ENCODE results near the gene FLNB.

The FLNB gene

DNA sequence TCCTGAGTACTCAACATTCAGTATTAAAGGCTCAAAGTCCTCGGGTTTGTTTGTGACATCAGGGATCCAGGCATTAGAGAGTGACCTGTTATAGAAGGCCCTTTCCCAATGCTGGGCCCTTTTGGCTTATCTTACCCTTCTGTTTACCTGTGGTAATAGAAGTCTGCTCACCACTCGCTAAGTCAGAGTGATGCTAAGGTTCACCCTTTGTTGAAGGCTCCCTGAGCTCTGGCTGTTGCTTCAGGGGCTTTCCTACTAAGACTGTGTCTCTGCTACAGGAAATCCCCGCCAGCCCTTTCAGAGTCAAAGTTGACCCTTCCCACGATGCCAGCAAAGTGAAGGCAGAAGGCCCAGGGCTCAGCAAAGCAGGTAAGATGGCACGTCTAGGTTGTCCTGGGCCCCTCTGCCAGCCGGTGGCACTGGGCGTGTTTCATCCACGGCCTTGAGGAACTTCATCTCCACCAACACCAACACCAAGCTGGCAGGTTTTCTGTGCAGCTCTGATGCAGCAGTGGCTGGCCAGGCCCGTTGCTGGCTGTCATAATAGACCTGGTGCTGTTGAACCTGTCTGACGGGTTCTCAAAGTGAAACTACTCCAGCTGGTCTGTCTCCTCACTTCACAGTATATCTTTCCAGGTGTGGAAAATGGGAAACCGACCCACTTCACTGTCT is 103.4 kb downstream of the FLNB start:
- DNase-seq = no peak

DNA sequence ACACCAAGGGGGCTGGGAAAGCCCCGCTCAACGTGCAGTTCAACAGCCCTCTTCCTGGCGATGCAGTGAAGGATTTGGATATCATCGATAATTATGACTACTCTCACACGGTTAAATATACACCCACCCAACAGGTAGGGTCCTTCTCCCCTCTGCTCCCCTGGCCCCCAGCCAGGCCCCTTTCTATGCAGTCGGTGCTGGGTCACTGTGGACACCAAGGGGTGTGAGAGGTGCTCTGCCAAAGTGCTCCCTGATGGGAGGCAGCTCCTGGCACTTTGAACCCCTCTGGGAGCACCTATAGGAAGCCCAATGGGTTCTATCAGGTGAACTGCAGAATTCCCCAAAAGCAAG is 103.9 kb downstream of the FLNB start:
- DNase-seq = no peak

GRCh38 chr3:58115175-58115574 is 107.0 kb downstream of the FLNB start:
- no peak for DNase-seq

- no peak for DNase-seq
These were observed 108.1 kb downstream of the FLNB start for GRCh38 chr3:58116161-58116955.

GRCh38 chr3:58116985-58117384 is 108.8 kb downstream of the FLNB start:
- DNase-seq = no peak

DNA sequence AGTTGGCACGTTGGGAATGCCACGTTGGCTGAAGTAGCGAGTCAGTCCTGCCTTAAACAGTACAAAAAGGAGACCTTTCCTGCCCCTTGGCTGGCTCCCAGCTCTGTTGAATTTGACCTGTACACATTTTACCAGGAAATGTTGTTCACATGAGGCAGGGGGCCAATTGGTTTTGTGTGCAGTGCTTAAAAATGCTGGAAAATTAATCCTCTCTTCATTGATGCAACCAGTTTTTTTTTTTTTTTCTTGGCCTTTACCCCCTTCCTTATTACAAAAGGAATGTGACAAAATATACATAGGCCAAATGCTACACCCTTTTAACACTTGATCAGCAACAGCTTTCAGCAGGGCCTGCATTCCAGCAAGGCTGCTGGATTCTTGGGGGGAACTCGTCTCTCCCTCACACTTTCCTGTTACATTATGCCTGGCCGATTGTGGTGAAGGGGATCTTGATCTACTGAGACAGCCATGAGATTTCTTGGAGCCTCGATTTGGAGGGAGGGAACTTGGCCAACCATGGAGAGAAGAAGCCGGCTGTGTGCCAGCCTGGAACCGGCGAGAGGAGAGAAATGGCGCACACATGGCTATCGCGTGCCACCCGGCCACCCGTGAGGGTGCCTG is 109.4 kb downstream of the FLNB start:
- DNase-seq = no peak

- no peak for DNase-seq
These were observed 111.0 kb downstream of the FLNB start for GRCh38 chr3:58119186-58119585.

DNA sequence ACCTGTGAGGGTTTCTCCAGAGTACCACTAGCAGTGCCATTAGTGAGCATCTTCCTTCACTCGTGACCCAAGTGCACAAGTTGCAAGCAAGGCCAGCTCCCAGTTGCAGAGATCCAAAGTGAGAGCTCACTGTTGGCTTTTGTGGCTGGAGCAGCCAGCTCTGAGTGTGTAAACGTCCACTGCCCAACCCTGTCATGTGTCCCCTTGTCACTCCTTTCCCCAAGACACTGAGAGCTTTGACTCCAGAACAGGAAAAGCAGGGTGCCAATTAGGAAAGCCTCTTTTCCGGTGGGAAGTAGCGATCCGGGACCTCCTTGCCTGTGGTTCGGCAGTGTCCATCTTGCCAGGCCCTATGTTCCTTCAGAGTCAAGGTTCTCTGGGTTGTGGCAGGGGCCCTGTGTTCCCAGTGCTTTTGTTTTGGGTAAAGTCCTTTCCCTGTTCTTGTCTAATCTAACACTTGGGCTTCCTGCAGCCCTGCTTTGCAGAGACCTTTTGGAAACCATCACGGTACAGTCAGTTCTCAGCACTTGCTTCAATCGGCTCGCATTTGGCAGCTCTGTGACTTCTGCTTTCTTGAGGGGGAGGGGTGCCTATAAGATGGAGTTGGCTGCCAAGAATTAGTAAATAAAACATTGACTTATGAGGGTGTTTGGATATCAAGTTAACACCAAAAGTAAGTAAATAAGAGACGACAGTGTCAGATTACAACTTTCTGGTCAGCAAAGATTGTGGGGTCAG is 112.0 kb downstream of the FLNB start:
- DNase-seq = no peak

DNA sequence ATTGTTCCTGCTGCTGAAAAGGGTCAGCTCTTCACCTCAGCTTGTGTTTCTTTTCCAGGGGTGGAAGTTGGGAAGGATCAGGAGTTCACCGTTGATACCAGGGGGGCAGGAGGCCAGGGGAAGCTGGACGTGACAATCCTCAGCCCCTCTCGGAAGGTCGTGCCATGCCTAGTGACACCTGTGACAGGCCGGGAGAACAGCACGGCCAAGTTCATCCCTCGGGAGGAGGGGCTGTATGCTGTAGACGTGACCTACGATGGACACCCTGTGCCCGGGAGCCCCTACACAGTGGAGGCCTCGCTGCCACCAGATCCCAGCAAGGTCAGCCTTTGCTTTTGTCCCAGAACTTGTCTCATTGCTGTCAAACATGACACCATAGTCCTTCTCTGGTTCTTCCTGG is 113.0 kb downstream of the FLNB start:
- no peak for DNase-seq

GRCh38 chr3:58122936-58123700 is 114.9 kb downstream of the FLNB start:
- DNase-seq = no peak

DNA sequence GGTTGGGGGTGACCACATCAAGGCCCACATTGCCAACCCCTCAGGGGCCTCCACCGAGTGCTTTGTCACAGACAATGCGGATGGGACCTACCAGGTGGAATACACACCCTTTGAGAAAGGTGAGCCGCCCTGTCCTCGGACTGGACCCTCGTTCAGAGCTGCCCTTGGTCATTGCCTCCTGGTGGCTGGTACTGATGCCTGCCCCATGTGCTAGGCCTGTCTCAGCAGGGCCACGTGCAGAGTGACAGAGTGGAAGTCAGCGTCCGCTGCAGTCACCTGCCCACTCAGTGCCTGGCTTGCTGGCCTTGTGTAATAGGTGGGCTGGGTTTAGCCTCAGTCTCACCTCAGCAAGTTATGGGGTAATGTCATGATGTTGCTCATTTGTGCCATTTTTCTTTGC is 116.2 kb downstream of the FLNB start:
- no peak for DNase-seq

DNA sequence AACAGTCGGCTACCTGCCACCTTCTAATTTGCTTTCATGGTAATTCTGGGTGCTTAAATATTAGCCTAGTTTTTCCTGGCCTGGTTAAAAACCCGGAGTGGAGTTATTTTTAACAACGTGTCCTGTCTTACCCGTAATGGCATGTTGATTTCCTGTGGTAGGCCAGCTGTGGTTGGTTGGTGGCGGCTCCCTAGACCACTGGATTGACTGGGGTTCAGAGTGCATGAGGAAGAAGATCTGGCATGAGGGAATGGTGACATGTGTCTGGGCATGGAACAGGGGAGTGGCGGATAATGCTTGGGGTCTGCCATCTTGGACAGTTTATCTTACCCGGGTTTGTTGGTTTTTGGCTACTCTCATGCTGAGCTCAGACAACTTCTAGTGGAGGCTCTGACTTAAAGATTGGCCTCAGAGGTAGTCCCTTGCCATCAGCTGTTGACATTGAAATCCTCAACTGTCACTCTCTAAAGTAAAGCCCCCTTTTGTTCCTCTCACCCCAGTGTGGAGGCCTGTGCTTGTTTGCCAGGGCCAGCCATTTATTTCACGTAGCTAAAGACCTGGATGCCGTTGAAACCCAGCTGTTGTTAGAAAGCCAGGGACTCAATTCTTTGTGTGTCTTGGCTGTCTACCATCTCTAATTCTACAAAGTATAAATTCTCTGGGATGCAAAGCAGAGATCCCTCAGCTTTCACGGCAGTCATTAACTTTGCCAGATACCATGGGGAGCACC is 121.0 kb downstream of the FLNB start:
- DNase-seq = no peak

DNA sequence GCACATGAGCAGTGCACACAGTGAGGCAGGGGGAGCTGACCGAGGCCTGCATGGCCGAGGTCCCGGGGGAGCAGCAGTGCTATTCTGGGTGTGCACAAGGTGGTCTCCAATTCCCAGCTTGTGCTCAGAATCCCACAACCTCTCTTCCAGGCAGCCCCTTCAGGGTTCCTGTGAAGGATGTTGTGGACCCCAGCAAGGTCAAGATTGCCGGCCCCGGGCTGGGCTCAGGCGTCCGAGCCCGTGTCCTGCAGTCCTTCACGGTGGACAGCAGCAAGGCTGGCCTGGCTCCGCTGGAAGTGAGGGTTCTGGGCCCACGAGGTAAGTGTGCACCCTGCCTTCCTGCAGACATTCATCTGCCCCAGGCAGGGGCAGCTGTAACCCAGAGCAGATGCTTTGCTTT is 122.4 kb downstream of the FLNB start:
- no peak for DNase-seq

DNA sequence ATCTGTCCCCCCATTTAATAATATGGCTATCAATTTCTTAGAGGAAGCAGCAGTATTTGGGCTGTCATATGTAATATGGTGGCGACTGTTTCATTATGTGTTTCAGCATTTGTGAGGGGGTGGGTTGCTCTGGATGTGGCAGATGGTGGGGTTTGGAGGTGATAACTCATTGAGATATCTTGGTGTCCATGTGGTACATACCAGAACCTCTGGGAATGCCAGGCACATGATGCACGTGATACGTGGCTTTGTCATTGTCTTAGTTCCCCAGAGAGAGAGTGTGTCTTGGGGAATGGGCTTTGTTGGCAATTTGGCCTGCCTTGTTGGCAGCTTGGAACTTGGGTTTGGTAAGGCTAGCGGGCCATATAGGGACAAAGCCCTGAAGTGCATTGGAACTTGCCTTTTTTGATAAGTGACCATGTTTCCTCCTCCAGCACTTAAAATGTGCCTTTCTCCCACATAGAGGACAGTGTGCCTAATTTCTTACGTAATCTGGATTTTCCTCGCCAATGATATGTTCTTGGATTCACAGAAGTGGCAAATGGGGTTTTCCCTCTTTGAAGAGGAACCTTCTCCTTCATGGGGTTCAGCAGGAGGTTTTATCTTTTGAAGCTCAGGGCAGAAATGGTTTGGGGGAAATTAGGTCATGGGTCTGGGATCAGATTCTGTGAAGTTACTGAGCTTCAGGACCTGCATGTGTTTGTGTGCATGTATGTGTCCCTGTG is 123.0 kb downstream of the FLNB start:
- DNase-seq = no peak

- no peak for DNase-seq
These were observed 124.6 kb downstream of the FLNB start for GRCh38 chr3:58132850-58133249.

- DNase-seq = no peak
These were observed 126.2 kb downstream of the FLNB start for GRCh38 chr3:58134468-58134867.

DNA sequence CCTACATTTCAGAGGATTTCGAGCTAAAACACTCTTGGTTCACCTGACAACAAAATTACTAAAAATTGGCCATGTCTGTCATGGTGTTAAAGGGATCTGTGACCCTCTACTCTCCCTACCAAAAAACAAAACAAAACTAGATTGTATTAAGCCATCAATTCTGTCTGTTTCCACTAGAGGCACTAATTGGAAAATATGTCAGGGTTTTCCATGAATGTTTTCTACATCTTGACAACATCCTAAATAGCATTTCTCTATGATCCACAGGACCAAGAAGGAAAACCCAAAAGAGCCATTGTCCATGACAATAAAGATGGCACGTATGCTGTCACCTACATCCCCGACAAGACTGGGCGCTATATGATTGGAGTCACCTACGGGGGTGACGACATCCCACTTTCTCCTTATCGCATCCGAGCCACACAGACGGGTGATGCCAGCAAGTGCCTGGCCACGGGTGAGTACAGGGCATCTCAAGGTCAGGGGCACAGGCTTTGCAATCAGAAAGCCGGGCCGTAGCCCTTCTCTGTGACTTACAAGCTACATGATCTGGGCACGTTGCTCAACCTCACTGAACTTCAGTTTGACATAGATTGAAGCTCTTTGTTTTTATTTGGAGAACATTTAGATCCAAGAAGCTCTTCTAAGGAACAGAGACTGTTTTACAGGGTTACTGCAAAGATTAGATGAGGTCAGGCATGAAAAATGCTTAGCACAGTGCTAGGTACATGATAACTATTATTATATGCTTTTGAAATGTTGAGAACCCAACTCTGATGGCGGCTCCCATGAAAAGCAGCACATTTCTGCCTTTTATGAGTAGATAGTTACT is 127.7 kb downstream of the FLNB start:
- no peak for DNase-seq

- DNase-seq = no peak
These were observed 129.1 kb downstream of the FLNB start for GRCh38 chr3:58137306-58137705.

- DNase-seq = no peak
These were observed 133.6 kb downstream of the FLNB start for GRCh38 chr3:58141766-58142345.

Measured in SHP77 (cell line).